Activated T-cell treated with anti-CD3 and anti-CD28 coated beads for 4 hours (primary cell): ENCODE measurements around the gene TMEM41A.
"Not testable (repeated sequence)": the region's sequence is repeated elsewhere in the genome, so short reads cannot be mapped to it uniquely, and the experiment has no call there.

Experiments
- DNase-seq: peaks from one replicate; pipeline ENCODE4 v3.0.0-alpha.2; 2020

The TMEM41A gene

DNA sequence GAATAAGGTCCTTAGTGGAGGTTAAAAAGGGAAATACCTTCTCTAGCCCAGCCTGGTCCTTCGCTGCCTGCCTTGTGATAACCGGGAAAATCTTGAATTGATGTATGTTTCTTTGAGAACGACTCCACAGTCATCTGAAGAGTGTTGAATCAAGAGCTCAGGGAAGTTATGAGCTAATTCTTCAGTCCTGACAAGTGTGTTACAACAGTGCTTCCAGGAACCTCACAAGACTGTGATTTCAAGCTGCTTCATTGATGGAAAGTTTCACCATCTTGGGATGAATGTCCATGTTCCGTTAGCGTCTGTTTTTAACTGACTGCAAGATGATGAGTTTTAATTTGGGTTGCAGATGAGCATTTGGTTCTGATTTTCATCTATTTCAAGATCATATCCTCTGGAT is 12.4 kb downstream of the TMEM41A start:
- DNase-seq, result no peak

DNA sequence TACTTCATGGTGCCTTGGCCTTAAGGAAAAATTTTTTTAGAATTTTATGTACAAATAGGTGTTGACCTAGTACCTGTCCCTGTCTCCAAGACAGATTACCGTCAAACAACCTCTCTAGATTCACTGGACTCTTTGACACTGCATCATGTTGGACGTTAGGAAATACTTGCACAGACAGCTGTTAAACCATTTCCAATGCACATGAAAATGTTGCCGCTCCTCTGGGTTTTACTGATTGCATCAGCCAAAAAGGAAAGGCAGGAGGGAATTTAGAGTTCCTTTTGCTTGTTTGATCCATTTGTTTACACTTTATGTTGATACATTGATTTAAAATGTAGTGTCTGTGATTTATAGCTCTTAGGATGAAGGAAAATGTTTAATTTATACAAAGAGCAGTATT is 14.5 kb downstream of the TMEM41A start:
- DNase-seq, result no peak

DNA sequence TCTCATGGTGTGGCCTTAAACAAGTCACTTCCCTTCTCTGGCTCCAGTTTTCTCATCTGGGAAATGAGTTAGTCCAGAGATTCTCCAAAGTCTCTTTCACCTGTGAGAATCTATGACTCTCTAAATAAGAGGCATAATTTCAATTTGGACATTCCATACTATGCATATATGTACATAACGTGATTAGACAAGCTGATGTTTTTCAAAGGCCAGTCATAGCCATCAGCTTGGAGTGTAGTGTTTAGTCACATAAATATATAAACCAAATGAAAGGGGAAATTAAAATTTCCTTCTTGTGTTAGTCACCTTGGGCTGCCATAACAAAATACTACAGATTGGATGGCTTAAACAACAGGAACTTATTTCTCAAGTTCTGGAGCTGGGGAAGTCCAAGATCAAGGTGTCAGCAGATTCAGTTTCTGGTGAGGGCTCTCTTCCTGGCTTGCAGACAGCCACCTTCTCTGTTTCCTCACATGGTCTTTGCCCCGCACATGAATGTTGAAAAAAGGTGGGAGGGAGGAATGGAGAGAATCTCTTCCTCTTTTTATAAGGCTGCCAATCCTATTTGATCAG is 19.4 kb downstream of the TMEM41A start:
- DNase-seq, result no peak

DNA sequence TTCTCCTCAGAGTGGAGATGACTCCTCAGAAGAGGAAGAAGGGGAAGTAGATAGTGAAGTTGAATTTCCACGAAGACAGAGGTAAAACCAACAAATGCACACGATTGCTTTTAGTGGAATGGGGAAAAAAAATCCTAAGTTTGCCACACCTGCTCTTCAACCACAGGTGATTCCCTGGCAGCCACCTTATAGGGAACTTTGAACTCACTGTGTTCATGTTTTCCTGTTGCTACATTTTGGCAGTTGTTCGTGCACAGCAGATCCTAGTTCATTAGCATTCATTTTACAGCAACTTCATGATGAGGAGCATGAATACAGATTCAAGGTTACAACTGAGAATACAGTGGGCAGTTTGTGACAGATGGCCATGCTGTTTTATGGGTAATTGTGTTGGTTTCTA is 21.5 kb downstream of the TMEM41A start:
- no peak for DNase-seq

DNA sequence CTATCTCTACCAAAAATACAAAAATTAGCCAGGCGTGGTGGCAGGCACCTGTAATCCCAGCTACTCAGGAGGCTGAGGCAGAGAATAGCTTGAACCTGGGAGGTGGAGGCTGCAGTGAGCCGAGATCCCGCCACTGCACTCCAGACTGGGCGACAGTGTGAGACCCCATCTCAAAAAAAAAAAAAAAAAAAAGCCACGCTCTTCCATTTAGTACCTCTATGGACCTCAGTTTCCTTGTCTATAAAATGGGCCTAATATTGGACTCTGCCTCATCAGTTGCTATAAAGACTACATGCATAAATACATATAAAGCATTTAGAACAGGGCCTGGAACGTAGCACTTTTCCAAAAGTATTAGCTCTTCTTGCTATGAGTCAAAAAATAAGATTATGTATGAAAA is 23.9 kb downstream of the TMEM41A start:
- DNase-seq, result not testable (repeated sequence)

DNA sequence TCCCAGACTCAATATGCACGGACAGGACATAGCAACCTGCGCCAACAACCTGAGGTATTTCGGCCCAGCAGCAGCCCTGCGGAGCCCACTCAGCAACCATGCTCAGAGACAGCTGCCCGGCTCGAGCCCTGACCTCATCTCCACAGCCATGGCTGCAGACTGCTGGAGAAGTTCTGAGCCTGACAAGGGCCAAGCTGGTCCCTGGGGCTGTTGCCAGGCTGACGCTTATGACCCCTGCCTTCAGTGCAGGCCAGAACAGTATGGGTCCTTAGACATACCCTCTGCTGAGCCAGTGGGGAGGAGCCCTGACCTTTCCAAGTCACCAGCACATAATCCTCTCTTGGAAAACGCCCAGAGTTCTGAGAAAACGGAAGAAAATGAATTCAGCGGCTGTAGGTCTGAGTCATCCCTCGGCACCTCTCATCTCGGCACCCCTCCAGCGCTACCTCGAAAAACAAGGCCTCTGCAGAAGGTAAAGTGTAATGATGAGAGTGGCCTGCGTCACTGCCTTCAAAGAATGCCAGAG is 25.5 kb downstream of the TMEM41A start:
- no peak for DNase-seq

DNA sequence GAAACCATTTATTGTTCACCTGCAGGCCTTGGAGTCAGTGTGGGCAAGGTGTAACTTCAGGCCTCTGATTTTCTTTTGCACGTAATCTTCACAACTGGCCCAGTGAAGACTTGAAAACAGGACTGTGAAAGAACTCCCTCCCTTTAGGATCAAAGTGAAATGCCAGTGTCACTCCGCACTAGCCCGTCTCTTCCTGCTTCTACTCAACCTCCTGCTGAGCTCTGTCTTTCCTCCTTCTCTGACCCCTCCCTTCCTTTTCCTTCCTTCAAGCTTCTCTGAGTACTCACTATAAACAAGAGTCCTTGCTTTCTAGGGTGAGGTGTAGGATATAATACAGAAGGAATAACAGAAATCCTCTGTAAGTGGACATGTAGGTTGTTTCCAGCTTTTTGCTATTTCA is 28.5 kb downstream of the TMEM41A start:
- DNase-seq, result no peak

DNA sequence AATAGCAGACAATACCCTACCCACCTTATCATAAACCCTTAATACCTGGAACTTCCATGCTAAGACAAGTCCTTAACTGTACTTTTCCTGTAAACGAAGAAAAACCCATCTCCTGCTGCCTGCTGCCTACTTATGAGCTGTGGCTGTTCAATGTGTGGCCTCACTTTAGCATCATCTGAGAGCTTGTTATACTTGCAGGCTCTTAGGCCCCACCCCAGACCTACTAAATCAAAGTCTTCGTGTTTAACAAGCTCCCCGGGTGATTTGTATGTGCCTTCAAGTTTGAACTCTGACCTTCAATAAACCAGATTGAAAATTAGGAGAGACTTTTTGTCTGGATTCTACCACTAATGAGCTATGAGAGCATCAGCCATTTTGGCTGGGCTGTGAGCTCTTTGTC is 29.3 kb downstream of the TMEM41A start:
- no peak for DNase-seq

DNA sequence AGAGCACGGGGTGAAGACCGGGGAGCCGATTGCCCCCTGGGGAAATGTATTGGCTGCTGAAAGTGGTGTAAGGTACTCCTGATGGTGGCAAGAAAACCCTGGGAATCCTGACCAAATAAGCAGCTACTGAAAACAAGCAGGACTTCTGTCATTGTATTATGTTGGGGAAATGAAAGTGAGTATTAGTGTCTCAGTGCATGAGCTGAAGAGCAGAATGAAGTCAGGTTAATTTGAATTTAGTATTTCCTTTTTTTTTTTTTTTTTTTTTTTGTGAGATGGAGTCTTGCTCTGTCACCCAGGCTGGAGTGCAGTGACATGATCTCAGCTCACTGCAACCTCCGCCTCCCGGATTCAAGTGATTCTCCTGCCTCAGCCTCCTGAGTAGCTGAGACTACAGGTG is 32.7 kb downstream of the TMEM41A start:
- not testable (repeated sequence) for DNase-seq

DNA sequence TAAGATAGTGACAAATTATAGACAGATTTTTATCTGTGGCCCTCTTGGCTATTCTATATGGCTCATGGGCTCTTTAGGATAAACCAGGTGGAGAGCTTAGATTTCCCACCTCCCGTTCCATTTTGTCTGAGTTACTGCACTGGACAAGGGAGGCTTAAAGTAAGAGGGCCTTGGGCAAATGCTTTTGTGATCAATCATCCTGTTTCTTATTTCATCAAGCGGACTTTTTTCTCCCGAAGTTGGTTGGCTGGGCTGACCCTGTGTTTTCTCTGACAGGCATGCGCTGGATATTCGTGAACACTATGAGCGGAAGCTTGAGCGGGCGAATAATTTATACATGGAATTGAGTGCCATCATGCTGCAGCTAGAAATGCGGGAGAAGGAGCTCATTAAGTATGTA is 33.4 kb downstream of the TMEM41A start:
- DNase-seq, result no peak

DNA sequence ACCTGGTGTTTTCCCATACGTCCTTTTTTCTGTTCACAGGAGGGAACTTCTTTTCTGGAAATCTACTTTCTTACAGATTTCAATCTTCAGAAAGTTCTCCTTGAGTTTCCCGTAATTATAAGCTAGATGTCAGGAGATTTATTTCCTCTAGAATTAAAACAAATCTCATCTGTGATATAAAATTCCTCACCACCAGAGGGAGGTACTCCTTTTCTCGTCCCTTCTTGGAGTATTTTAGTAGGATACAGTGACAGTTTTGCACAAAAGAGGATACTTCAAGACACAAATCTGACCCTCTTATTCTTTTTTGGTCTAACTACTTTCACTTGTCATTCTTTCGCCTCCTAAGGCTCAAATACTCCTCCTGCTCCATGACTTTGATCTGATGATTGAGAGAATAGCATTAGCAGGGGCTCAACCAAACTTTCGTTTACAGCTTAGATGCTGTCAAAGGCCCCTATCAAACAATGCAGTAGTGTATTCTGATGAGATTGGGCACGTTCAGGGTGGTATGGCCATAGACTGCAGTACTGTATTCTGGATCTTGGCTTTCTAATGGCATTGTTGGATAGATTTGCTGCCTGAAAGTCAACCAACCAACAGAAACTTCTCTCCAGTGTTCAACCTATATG is 38.0 kb downstream of the TMEM41A start:
- DNase-seq, result no peak

DNA sequence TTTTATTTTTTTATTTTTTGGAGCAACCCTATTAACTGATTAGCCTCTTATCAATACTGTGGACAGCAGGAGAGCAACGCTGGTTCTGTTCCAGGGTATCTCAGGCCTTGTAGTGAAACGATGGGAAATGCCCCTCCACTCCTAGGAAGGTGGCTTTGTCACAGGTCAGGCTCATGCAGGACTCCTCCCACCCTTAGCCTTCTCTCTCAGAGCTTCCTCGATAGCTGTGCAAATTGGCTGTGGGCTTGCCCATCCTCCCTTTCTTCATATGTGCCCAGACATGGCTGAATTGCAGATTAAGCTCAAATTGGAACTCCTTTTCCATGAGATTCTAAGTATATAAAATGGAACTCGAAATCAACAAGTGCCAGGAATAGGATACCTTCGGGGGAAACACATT is 38.5 kb downstream of the TMEM41A start:
- no peak for DNase-seq

DNA sequence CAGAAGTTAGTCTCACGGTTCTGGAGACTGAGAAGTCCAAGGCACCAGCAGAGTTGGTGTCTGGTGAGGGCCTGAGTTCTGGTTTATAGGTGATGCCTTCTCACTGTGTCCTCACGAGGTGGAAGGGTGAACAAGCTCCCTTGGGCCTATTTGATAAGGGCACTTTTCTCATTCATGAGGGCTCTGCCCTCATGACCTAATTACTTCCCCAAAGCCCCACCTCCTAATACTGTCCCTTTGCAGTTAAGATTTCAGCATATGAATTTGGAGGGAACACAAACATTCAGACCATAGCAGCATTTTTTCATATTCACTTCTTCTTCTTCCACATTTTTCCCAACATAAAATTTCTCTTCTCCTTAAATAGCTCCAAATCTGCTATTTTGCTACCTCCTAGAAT is 41.5 kb downstream of the TMEM41A start:
- DNase-seq, result no peak

DNA sequence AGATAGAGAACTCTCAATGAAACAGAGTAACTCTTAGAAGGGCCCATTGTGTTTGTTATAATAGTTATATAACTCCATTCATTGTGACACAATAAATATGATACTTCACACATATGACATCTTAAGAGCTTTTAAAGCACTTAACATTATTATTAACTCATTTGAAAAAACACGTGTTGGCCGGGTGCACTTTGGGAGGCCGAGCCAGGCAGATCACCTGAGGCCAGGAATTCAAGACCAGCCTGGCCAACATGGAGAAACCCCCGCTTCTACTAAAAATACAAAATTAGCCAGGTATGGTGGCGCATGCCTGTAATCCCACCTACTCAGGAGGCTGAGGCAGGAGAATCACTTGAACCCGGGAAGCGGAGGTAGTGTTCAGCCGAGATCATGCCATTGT is 47.4 kb downstream of the TMEM41A start:
- not testable (repeated sequence) for DNase-seq

DNA sequence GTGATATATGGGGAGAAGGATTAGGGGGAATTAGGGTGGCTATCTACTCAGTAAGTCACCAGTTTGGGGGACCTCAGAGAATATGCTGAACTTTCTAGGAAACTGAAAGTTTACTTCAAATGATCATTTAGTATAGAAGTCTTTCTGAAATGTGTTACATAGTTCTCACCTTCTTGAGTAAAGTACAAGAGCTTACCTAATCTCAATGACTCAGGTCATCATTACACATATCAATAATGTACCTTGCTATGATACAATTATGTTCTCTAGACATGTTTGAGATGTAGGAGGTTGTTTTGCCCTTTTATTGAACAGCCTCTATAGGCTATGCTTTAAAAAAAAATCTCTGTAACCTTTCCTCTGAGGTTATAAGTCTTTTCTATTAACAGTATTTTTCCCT is 50.7 kb downstream of the TMEM41A start:
- DNase-seq, result no peak

DNA sequence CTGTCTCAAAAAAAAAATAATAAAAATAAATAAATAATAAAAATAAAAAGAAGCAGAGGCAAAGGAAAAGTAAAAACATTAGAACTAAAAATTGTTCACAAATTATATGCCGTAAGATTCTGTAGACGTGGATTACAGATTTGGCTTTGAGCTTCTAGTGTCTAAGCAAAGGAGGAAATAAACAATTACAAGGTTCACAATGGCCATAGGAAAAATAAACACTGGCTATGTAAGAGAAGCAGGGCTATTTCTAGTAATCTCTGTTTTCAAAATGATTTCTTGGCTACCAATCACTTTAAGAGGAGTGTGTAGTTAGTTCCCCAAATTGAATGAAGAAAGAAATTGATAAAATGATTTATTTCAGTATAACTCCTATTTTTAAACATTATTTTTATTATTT is 54.5 kb downstream of the TMEM41A start:
- no peak for DNase-seq

DNA sequence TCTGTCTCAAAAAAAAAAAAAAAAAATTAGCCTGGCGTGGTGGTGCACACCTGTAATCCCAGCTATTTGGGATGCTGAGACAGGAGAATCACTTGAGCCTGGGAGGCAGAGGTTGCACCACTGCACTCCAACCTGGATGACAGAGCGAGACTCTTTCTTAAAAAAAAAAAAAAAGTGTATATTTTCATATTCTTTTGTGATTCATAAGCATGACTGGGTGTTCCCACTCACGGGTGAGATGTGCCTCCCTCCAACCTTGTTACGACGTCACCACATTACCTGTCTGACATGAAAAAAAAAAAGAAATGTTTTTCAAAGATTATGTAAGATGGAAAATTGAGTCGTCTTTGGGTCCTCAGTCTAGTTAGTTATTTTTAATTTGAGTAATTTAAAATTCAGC is 56.8 kb downstream of the TMEM41A start:
- no peak for DNase-seq

DNA sequence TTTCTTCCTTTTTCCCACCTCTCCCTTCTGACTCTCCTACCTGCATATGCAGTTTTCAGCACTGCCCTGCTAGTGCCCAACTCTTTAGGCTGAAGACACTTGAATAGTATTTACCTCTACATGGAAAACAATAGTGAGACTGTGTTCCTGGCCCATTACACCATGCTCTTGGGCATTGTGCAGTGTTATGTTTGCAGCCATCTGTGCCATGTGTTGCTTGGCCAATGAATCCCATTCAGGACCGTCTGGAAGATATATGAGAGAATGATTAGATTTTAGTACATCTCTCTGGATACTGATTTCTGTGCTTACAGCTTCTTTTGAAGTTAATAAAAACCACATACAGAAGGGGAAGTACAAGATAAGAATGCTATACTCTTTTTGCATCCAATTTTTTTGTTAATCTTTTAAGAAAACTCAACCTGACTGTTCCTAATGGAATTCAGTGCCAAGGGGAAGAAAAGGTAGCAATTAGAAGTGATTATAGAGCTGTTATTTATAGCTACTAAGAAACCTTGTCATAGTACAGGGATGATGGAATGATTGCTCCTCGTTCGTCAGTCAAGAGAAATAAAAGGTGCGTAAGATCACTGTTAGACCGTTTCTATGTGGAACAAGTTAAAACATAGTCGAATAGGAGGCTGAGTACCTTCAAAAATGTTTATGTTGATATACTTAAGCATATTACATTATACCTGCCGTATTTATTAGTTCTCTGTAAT is 58.9 kb downstream of the TMEM41A start:
- no peak for DNase-seq
